Measurements from ENCODE around the gene PTPN23. TPM values are rescaled to one million over a fixed set of nuclear protein-coding genes. Genes with fewer than 3 reads are reported as not detected.

Gene PTPN23
- total and polyA plus RNA-seq, 2 of the 8 experiments (the other 6 are each of a cell fraction or from before 2014, with no cell fraction given): 2.9 to 46.7 TPM

GRCh38 chr3:47362701-47363100 lies 18.1 kb upstream of the PTPN23 start:
- H3K9me3 ChIP-seq (ENCODE audit: insufficient read depth in 2 of 2, low read depth in 1 of 2, low read length in 1 of 2): peaks cover 5 to 7% of the 10 kb centered on the region in 2 experiments; a peak in 1 of 4 replicates
- no peak overlapping the region for H2BK5ac ChIP-seq (ENCODE audit: low read depth, low read length)
- H3K4me2 ChIP-seq (ENCODE audit: insufficient read depth in 1 of 2, low read depth in 2 of 2, low read length in 2 of 2): no peak overlapping the region
- H3K4ac ChIP-seq (replicated peaks; ENCODE audit: insufficient read length, low read depth, low read length): no peak overlapping the region
- no peaks in the 10 kb centered on the region for H3K27me3 ChIP-seq (replicated peaks in 1 of 4; ENCODE audit: control insufficient read depth in 3 of 4, extremely low read depth in 1 of 4, insufficient read depth in 3 of 4, low read length in 3 of 4)
- no peak overlapping the region for H4K8ac ChIP-seq (ENCODE audit: extremely low read depth, insufficient read depth, low read length)
- no peak overlapping the region for H2BK15ac ChIP-seq (ENCODE audit: low read length)
- H3K23me2 ChIP-seq (ENCODE audit: low read depth, low read length): no peaks in the 10 kb centered on the region; the same call in 1 of the 2 replicates
- no peak overlapping the region for H2AFZ ChIP-seq (ENCODE audit: low read length)
- DNase-seq (ENCODE audit: low read depth in 1 of 2, low spot score in 2 of 2): no peak
- H2BK12ac ChIP-seq (ENCODE audit: low read depth, low read length): no peak overlapping the region
- no peak overlapping the region for H3K27ac ChIP-seq (ENCODE audit: low read depth, low read length)
- no peaks in the 10 kb centered on the region; a peak in 1 of 7 replicates for H3K4me1 ChIP-seq (replicated peaks in 1 of 4; ENCODE audit: control insufficient read depth in 3 of 4, insufficient read depth in 4 of 4, low read length in 3 of 4)
- ChIA-PET CTCF (ENCODE audit: partially characterized antibody) (interaction anchor here (1.0 to 1.5 kb wide), 3 partner anchors 28 to 327 kb away, joined by 3 to 6 read pairs (median 4); no protein-coding TSS in a partner anchor), POLR2A (ENCODE audit: partially characterized antibody) (interaction anchor here (2.5 kb wide), 1 partner anchor 17 kb away, joined by 9 read pairs; the partner anchor contains the start of gene PTPN23)
- H3K36me3 ChIP-seq (ENCODE audit: control insufficient read depth in 2 of 4, insufficient read depth in 4 of 4, low read length in 3 of 4): no peaks in the 10 kb centered on the region; a peak in 1 of 8 replicates
- H4K5ac ChIP-seq (ENCODE audit: insufficient read length, low read depth, low read length): no peak overlapping the region
- H4K20me1 ChIP-seq (replicated peaks in 1 of 2; ENCODE audit: control insufficient read depth in 1 of 2, insufficient read depth in 2 of 2, low read length in 2 of 2): no peaks in the 10 kb centered on the region
- H3K9ac ChIP-seq (replicated peaks in 1 of 4; ENCODE audit: extremely low read depth in 1 of 4, low read depth in 3 of 4, low read length in 3 of 4): no peak overlapping the region
- no peak for TF ChIP-seq NRF1 (IDR thresholded peaks at IDR 0.05; ENCODE audit: low read depth, low read length)
- TF ChIP-seq, protein P1, sequence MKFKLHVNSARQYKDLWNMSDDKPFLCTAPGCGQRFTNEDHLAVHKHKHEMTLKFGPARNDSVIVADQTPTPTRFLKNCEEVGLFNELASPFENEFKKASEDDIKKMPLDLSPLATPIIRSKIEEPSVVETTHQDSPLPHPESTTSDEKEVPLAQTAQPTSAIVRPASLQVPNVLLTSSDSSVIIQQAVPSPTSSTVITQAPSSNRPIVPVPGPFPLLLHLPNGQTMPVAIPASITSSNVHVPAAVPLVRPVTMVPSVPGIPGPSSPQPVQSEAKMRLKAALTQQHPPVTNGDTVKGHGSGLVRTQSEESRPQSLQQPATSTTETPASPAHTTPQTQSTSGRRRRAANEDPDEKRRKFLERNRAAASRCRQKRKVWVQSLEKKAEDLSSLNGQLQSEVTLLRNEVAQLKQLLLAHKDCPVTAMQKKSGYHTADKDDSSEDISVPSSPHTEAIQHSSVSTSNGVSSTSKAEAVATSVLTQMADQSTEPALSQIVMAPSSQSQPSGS (IDR thresholded peaks at IDR 0.05; ENCODE audit: low read length): no peak
- TF ChIP-seq POLR2AphosphoS5 (IDR thresholded peaks at IDR 0.05; ENCODE audit: low read depth, low read length): no peak
- TF ChIP-seq, protein P2, sequence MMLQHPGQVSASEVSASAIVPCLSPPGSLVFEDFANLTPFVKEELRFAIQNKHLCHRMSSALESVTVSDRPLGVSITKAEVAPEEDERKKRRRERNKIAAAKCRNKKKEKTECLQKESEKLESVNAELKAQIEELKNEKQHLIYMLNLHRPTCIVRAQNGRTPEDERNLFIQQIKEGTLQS (IDR thresholded peaks at IDR 0.05; ENCODE audit: insufficient read depth, low read depth, low read length): no peak
- TF ChIP-seq SIN3A (conservative IDR thresholded peaks at IDR 0.05 in 1 of 2, IDR thresholded peaks at IDR 0.05 in 1 of 2; ENCODE audit: low read depth in 1 of 2, low read length in 2 of 2): no peak
- H3K79me1 ChIP-seq (ENCODE audit: low read depth, low read length): no peaks in the 10 kb centered on the region
- no peak overlapping the region for H2BK120ac ChIP-seq (replicated peaks; ENCODE audit: low read depth, low read length)
- H3K4me3 ChIP-seq (ENCODE audit: extremely low read depth in 1 of 4, insufficient read depth in 2 of 4, low read depth in 3 of 4, low read length in 4 of 4): no peak overlapping the region
- H3K23ac ChIP-seq (ENCODE audit: insufficient read length): no peak overlapping the region
- no peak overlapping the region for H3K14ac ChIP-seq (ENCODE audit: insufficient read length)
- WGBS, 2 experiments (ENCODE audit: extremely low coverage in 1 of 2, insufficient coverage in 1 of 2, insufficient read length in 1 of 2, insufficient replicate concordance in 2 of 2, low coverage in 1 of 2, low lambda C conversion rate in 2 of 2, missing lambda C conversion rate in 1 of 2): 85% methylated on average over 5 of the region's 5 CpGs; no CpG with 5 or more reads in 1 of the 2 experiments
- H4K91ac ChIP-seq (replicated peaks; ENCODE audit: insufficient read length, low read length): no peak overlapping the region
- no peak overlapping the region for H3K18ac ChIP-seq (ENCODE audit: extremely low read depth, low read length)
- no peak overlapping the region for H2AK5ac ChIP-seq (ENCODE audit: low read depth, low read length)
- no peak overlapping the region for H3K56ac ChIP-seq (replicated peaks; ENCODE audit: insufficient read length, low read depth, low read length)
- no peak overlapping the region for H2BK20ac ChIP-seq (ENCODE audit: low read length)
- H3K79me2 ChIP-seq (ENCODE audit: control insufficient read depth in 1 of 2, insufficient read depth in 2 of 2, low read length in 2 of 2): no peaks in the 10 kb centered on the region
- FAIRE-seq: no peak
